ENCODE measurements around the gene NR4A2.

The NR4A2 gene

DNA sequence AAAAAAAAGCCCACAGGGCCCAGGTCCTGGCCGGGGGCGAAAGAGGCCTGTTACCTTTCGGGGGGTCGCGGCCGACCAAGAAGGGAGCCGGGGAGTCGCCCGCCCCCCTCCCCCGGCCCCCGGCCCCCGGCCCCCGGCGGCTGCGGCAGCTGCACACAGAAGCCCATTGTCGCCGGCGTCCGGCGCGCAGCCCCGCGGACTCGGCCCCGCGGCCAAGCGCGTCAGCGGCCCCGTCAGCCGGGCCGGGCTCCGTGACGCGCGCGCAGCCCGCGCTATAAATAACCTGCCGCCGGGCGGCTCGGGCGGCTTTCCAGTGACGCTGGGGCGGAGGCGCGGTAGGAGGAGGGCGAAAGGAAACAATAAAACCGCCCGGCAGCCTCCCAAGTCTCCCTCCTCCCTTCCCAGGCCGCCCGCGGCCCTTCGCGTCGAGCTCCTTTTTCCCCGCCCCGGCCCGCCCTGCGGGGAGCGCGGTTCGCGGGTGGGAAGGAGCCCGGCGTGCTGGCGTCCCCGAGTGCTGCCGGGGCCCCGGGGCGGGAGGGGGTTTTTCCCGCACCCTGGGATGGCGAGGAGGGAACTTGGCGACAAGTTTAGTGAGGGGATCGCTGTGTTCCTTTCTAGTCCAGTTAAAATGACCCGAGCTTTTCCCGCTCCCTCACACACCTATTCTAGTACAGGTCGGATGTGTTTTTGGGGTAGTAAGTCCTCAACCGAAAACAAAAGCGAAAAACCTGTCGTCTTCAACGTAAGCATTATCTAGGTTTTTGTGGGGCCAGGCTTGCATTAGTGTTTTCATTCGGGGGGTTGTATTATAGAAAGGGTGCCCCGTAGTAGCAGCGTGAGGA is 10.0 kb upstream of the NR4A2 start:
- TF ChIP-seq, protein P1, sequence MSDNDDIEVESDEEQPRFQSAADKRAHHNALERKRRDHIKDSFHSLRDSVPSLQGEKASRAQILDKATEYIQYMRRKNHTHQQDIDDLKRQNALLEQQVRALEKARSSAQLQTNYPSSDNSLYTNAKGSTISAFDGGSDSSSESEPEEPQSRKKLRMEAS (IDR thresholded peaks at IDR 0.05): peak; percentile 44
- TF ChIP-seq, protein P2, sequence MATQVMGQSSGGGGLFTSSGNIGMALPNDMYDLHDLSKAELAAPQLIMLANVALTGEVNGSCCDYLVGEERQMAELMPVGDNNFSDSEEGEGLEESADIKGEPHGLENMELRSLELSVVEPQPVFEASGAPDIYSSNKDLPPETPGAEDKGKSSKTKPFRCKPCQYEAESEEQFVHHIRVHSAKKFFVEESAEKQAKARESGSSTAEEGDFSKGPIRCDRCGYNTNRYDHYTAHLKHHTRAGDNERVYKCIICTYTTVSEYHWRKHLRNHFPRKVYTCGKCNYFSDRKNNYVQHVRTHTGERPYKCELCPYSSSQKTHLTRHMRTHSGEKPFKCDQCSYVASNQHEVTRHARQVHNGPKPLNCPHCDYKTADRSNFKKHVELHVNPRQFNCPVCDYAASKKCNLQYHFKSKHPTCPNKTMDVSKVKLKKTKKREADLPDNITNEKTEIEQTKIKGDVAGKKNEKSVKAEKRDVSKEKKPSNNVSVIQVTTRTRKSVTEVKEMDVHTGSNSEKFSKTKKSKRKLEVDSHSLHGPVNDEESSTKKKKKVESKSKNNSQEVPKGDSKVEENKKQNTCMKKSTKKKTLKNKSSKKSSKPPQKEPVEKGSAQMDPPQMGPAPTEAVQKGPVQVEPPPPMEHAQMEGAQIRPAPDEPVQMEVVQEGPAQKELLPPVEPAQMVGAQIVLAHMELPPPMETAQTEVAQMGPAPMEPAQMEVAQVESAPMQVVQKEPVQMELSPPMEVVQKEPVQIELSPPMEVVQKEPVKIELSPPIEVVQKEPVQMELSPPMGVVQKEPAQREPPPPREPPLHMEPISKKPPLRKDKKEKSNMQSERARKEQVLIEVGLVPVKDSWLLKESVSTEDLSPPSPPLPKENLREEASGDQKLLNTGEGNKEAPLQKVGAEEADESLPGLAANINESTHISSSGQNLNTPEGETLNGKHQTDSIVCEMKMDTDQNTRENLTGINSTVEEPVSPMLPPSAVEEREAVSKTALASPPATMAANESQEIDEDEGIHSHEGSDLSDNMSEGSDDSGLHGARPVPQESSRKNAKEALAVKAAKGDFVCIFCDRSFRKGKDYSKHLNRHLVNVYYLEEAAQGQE (IDR thresholded peaks at IDR 0.05; ENCODE audit: low read depth): no peak
- TF ChIP-seq YY1 (IDR thresholded peaks at IDR 0.05; ENCODE audit: low read depth): no peak
- TF ChIP-seq EP300 (IDR thresholded peaks at IDR 0.05; ENCODE audit: borderline replicate concordance): 0 out of 2 replicates have a peak, but pooled peaks have one; percentile 26
- peak; percentile 46 for TF ChIP-seq TAF1 (IDR thresholded peaks at IDR 0.05; ENCODE audit: low read depth)
- peak; percentile 43; the same call in 1 of the 2 replicates for TF ChIP-seq CREB1 (IDR thresholded peaks at IDR 0.05; ENCODE audit: low read depth)
- 0 out of 2 replicates have a peak, but pooled peaks have one; percentile 41 for TF ChIP-seq EGR1 (IDR thresholded peaks at IDR 0.05)
- TF ChIP-seq NFIC (IDR thresholded peaks at IDR 0.05): peak; percentile 59

DNA sequence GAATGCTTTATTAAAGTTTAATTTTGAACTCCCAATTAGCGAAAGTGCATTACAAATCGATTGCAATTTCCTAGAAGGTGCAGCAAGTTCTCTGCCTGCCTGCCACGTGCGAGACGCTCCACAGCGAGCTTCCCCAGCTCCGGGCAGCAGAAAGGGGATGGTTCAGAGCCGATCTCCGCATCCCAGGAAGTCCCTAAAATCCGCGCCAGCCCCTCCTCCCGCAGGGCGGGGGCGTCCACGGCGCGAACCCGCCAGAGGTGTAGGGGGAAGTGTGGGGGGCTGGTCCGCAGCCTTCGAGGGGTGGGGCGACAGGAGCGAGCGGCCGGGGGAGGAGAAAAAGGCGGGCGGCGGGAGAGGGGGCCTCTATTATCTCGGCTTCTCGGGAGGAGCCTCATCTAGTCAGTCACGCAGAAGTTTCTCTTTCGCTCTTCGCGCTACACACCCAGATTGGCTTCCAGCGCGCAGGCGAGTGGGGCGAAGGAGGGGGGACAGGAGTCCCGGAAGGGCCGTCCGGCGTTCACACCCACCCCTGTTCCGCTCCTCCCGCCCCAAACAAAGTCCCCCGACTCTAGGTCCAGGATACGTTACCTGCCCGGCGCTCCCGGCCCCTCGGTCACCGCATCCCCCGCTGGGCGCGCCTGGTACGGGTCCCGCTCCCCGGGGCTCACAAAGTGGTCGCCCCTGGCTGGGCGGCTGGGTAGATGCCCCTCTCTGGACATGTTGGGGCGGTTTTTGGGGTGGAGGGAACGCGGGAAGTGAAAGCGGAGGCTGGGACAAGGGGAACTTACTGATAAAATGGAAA is 9.1 kb upstream of the NR4A2 start:
- TF ChIP-seq, protein P2 (IDR thresholded peaks at IDR 0.05; ENCODE audit: low read depth): no peak
- TF ChIP-seq TEAD4 (IDR thresholded peaks at IDR 0.05): peak; percentile 6; the same call in 1 of the 2 replicates
- TF ChIP-seq TAF1 (IDR thresholded peaks at IDR 0.05; ENCODE audit: low read depth): 0 out of 2 replicates have a peak, but pooled peaks have one; percentile 29
- TF ChIP-seq YY1 (IDR thresholded peaks at IDR 0.05; ENCODE audit: low read depth): no peak
- TF ChIP-seq EGR1 (IDR thresholded peaks at IDR 0.05): peak; percentile 68
- no peak for TF ChIP-seq CREB1 (IDR thresholded peaks at IDR 0.05; ENCODE audit: low read depth)
- no peak for TF ChIP-seq RAD21 (IDR thresholded peaks at IDR 0.05; ENCODE audit: low read depth)
- peak; percentile 72 for TF ChIP-seq ZBTB7A (IDR thresholded peaks at IDR 0.05; ENCODE audit: low read depth)
- TF ChIP-seq TCF12 (IDR thresholded peaks at IDR 0.05; ENCODE audit: low read depth): no peak
- TF ChIP-seq NFIC (IDR thresholded peaks at IDR 0.05): peak; percentile 39; the same call in 1 of the 2 replicates
- TF ChIP-seq, protein P3, sequence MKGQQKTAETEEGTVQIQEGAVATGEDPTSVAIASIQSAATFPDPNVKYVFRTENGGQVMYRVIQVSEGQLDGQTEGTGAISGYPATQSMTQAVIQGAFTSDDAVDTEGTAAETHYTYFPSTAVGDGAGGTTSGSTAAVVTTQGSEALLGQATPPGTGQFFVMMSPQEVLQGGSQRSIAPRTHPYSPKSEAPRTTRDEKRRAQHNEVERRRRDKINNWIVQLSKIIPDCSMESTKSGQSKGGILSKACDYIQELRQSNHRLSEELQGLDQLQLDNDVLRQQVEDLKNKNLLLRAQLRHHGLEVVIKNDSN (IDR thresholded peaks at IDR 0.05): 0 out of 2 replicates have a peak, but pooled peaks have one; percentile 17
- no peak for TF ChIP-seq EP300 (IDR thresholded peaks at IDR 0.05; ENCODE audit: borderline replicate concordance)
- TF ChIP-seq, protein P1 (IDR thresholded peaks at IDR 0.05): peak; percentile 72
- no peak for TF ChIP-seq CEBPB (IDR thresholded peaks at IDR 0.05)
- no peak for TF ChIP-seq FOXM1 (IDR thresholded peaks at IDR 0.05; ENCODE audit: borderline replicate concordance, low read depth)

DNA sequence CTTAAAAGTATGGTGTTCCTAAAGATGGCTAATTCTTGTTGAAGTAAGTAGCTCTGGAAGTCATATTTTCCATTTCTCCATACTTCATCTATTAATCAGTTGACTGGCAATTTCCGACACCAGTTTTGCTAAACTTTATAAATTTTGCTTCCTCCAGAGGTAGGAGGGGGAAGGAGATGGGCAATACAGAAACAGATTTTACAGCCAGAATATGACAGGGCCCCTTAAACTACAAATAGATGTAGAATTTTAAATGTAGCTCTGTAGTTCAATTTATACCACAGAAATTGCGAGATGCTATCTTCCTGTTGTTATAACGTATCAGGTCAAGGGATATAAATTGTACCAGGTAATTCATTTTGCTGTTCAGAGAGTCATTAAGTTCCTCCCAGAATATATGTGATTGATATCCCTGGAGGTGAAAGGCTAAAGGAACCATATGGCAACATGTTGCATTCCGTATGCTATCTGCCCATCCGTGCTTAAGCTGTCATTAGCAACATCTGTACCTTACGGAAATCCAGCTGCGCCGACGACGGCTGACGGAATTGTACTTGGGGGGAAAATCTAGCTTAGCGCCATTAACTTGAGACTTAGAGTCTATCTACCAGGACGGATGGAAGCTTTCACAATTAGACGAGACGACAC is 8.4 kb upstream of the NR4A2 start:
- TF ChIP-seq TEAD4 (IDR thresholded peaks at IDR 0.05) (no peak), ZBTB7A (IDR thresholded peaks at IDR 0.05; ENCODE audit: low read depth) (no peak), CEBPB (IDR thresholded peaks at IDR 0.05) (no peak), CREB1 (IDR thresholded peaks at IDR 0.05; ENCODE audit: low read depth) (no peak), NFIC (IDR thresholded peaks at IDR 0.05) (no peak), TCF12 (IDR thresholded peaks at IDR 0.05; ENCODE audit: low read depth) (no peak), EP300 (IDR thresholded peaks at IDR 0.05; ENCODE audit: borderline replicate concordance) (no peak), EGR1 (IDR thresholded peaks at IDR 0.05) (no peak), TAF1 (IDR thresholded peaks at IDR 0.05; ENCODE audit: low read depth) (no peak), FOXM1 (IDR thresholded peaks at IDR 0.05; ENCODE audit: borderline replicate concordance, low read depth) (no peak), YY1 (IDR thresholded peaks at IDR 0.05; ENCODE audit: low read depth) (no peak), RAD21 (IDR thresholded peaks at IDR 0.05; ENCODE audit: low read depth) (no peak)
- TF ChIP-seq, protein P1 (IDR thresholded peaks at IDR 0.05): no peak
- TF ChIP-seq, protein P3 (IDR thresholded peaks at IDR 0.05): no peak
- TF ChIP-seq, protein P2 (IDR thresholded peaks at IDR 0.05; ENCODE audit: low read depth): no peak

Measured in Ishikawa (cell line).